H1 (cell line): ENCODE data around the gene CDIPT. TPM values are rescaled to one million over a fixed set of nuclear protein-coding genes. Genes with fewer than 3 reads are reported as not detected.

Source experiments
- polyA plus RNA-seq, 7 experiments: library from polyadenylated mRNA; depleted of rRNA in 3 of 7; stranded (reverse) in 5 of 7; unstranded in 2 of 7; fragments of >200 nt in 5 of 7; fragments of 200-250 nt in 2 of 7; gene quantifications; 1 replicate in 5 of 7; 2 replicates in 1 of 7; 4 replicates in 1 of 7; pipeline versions ENCODE4 v1.2.1 to v1.2.3, GENCODE V29; 2011 to 2013; ENCODE audit warnings: missing spikeins in 2 of 7, mixed read lengths in 2 of 7
- small RNA-seq: library from polyadenylated mRNA; stranded (forward); fragments of <200 nt; extraction: miRNeasy Mini kit (QIAGEN cat#:217004); gene quantifications from one replicate; pipeline ENCODE3, GENCODE V24; 2013; ENCODE audit not compliant: insufficient read depth
- total RNA-seq: library from RNA; stranded (reverse); fragmentation: NEBNext Ultra II Directional; extraction: Animal tissue kit (Norgen Biotek cat#: 25700); gene quantifications from 2 replicates; pipeline ENCODE4 v1.2.1, GENCODE V29; 2021

Gene CDIPT
- total and polyA plus RNA-seq, 2 of the 8 experiments (the other 6 are each of a cell fraction or from before 2014, with no cell fraction given) = 69.2 to 140 TPM

Small RNAs within 50 kb of the gene (small RNA-seq; reads per million reads assigned to genes)
- gene AC009133.6 (not detected), gene AC120114.4 (not detected)

Other genes starting within 250 kb of the CDIPT start
- gene SPN, start 200.0 kb downstream of the CDIPT start, total RNA-seq = 1.6 and 1.8 TPM in 2 replicates
- 1.3 and 1.5 TPM in 2 replicates for gene SPN, start 200.0 kb downstream of the CDIPT start, polyA plus RNA-seq (2011; rRNA removed)
- 102 and 106 TPM in 2 replicates for gene QPRT, start 184.0 kb downstream of the CDIPT start, total RNA-seq
- 89.0 and 119 TPM in 2 replicates for gene QPRT, start 184.0 kb downstream of the CDIPT start, polyA plus RNA-seq (2011; rRNA removed)
- gene C16orf54, start 117.2 kb downstream of the CDIPT start, total RNA-seq = not detected in 2 replicates
- not detected in 2 replicates for gene C16orf54, start 117.2 kb downstream of the CDIPT start, polyA plus RNA-seq (2011; rRNA removed)
- gene ZG16, start 85.0 kb downstream of the CDIPT start, total RNA-seq = not detected in 2 replicates
- not detected in 2 replicates for gene ZG16, start 85.0 kb downstream of the CDIPT start, polyA plus RNA-seq (2011; rRNA removed)
- 142 and 145 TPM in 2 replicates for gene KIF22, start 72.5 kb downstream of the CDIPT start, total RNA-seq
- gene KIF22, start 72.5 kb downstream of the CDIPT start, polyA plus RNA-seq (2011; rRNA removed) = 139 and 161 TPM in 2 replicates
- 376 and 380 TPM in 2 replicates for gene MAZ, start 56.7 kb downstream of the CDIPT start, total RNA-seq
- 219 and 357 TPM in 2 replicates for gene MAZ, start 56.7 kb downstream of the CDIPT start, polyA plus RNA-seq (2011; rRNA removed)
- gene PRRT2, start 51.0 kb downstream of the CDIPT start, total RNA-seq = 12.8 and 16.6 TPM in 2 replicates
- gene PRRT2, start 51.0 kb downstream of the CDIPT start, polyA plus RNA-seq (2011; rRNA removed) = 32.6 and 49.7 TPM in 2 replicates
- gene PAGR1, start 47.1 kb downstream of the CDIPT start, total RNA-seq = 56.4 and 56.6 TPM in 2 replicates
- 35.4 and 53.5 TPM in 2 replicates for gene PAGR1, start 47.1 kb downstream of the CDIPT start, polyA plus RNA-seq (2011; rRNA removed)
- gene MVP, start 42.8 kb downstream of the CDIPT start, total RNA-seq = 1.9 and 2.9 TPM in 2 replicates
- 1.9 and 4.3 TPM in 2 replicates for gene MVP, start 42.8 kb downstream of the CDIPT start, polyA plus RNA-seq (2011; rRNA removed)
- 43.5 and 46.6 TPM in 2 replicates for gene SEZ6L2, start 36.3 kb upstream of the CDIPT start, total RNA-seq
- 47.7 and 65.7 TPM in 2 replicates for gene SEZ6L2, start 36.3 kb upstream of the CDIPT start, polyA plus RNA-seq (2011; rRNA removed)
- gene ASPHD1, start 37.3 kb upstream of the CDIPT start, total RNA-seq = 17.8 and 18.6 TPM in 2 replicates
- gene ASPHD1, start 37.3 kb upstream of the CDIPT start, polyA plus RNA-seq (2011; rRNA removed) = 14.1 and 14.5 TPM in 2 replicates
- 10.8 and 12.3 TPM in 2 replicates for gene KCTD13, start 63.0 kb upstream of the CDIPT start, total RNA-seq
- gene KCTD13, start 63.0 kb upstream of the CDIPT start, polyA plus RNA-seq (2011; rRNA removed) = 9.2 and 14.0 TPM in 2 replicates
- gene TMEM219, start 98.9 kb upstream of the CDIPT start, total RNA-seq = 60.2 and 64.9 TPM in 2 replicates
- gene TMEM219, start 98.9 kb upstream of the CDIPT start, polyA plus RNA-seq (2011; rRNA removed) = 116 and 150 TPM in 2 replicates
- 32.6 and 34.2 TPM in 2 replicates for gene TAOK2, start 110.6 kb upstream of the CDIPT start, total RNA-seq
- 13.5 and 18.0 TPM in 2 replicates for gene TAOK2, start 110.6 kb upstream of the CDIPT start, polyA plus RNA-seq (2011; rRNA removed)
- 17.7 and 18.5 TPM in 2 replicates for gene HIRIP3, start 132.4 kb upstream of the CDIPT start, total RNA-seq
- 11.9 and 14.0 TPM in 2 replicates for gene HIRIP3, start 132.4 kb upstream of the CDIPT start, polyA plus RNA-seq (2011; rRNA removed)
- 91.2 and 92.7 TPM in 2 replicates for gene INO80E, start 133.0 kb upstream of the CDIPT start, total RNA-seq
- gene INO80E, start 133.0 kb upstream of the CDIPT start, polyA plus RNA-seq (2011; rRNA removed) = 43.0 and 110 TPM in 2 replicates
- 10.3 and 13.9 TPM in 2 replicates for gene DOC2A, start 147.8 kb upstream of the CDIPT start, total RNA-seq
- 20.7 and 34.2 TPM in 2 replicates for gene DOC2A, start 147.8 kb upstream of the CDIPT start, polyA plus RNA-seq (2011; rRNA removed)
- not detected in 2 replicates for gene C16orf92, start 160.0 kb upstream of the CDIPT start, total RNA-seq
- not detected in 2 replicates for gene C16orf92, start 160.0 kb upstream of the CDIPT start, polyA plus RNA-seq (2011; rRNA removed)
- 26.9 and 27.8 TPM in 2 replicates for gene TLCD3B, start 168.0 kb upstream of the CDIPT start, total RNA-seq
- gene TLCD3B, start 168.0 kb upstream of the CDIPT start, polyA plus RNA-seq (2011; rRNA removed) = 15.2 and 23.0 TPM in 2 replicates
- gene ALDOA, start 202.5 kb upstream of the CDIPT start, total RNA-seq = 1,083 and 1,146 TPM in 2 replicates
- 1,072 and 1,397 TPM in 2 replicates for gene ALDOA, start 202.5 kb upstream of the CDIPT start, polyA plus RNA-seq (2011; rRNA removed)
- 148 TPM in 2 replicates for gene PPP4C, start 212.8 kb upstream of the CDIPT start, total RNA-seq
- gene PPP4C, start 212.8 kb upstream of the CDIPT start, polyA plus RNA-seq (2011; rRNA removed) = 298 and 355 TPM in 2 replicates
- 2.3 and 2.8 TPM in 2 replicates for gene TBX6, start 228.7 kb upstream of the CDIPT start, total RNA-seq
- gene TBX6, start 228.7 kb upstream of the CDIPT start, polyA plus RNA-seq (2011; rRNA removed) = 2.2 and 3.6 TPM in 2 replicates
- 40.3 and 43.2 TPM in 2 replicates for gene YPEL3, start 233.0 kb upstream of the CDIPT start, total RNA-seq
- 53.3 and 91.8 TPM in 2 replicates for gene YPEL3, start 233.0 kb upstream of the CDIPT start, polyA plus RNA-seq (2011; rRNA removed)